CD4-positive, CD25-positive, alpha-beta regulatory T cell (primary cell): ENCODE data around the gene ST8SIA2. TPM values are rescaled to one million over a fixed set of nuclear protein-coding genes. Genes with fewer than 3 reads are reported as not detected.

Experiments used
- ATAC-seq, 2 donors: fragments of 150-1000 bp; cut with Tn5 transposase; one replicate each; pipeline ENCODE4 v1.10.0; 2021; ENCODE audit warnings: low read depth in 2 of 2, moderate number of reproducible peaks in 2 of 2, moderate library complexity in 1 of 2
- DNase-seq, 3 donors: peaks; one replicate each; pipeline versions ENCODE4 v3.0.0 to v3.0.0-alpha.2; 2012 to 2022; ENCODE audit warnings: mixed read lengths in 1 of 3
- H3K27ac ChIP-seq: one replicate; pipeline ENCODE4 v1.7.0; 2013; ENCODE audit warnings: mild to moderate bottlenecking, low read length; ENCODE audit not compliant: insufficient read depth, poor library complexity, severe bottlenecking
- H3K27me3 ChIP-seq: one replicate; pipeline ENCODE4 v1.7.0; 2013; ENCODE audit warnings: low read length; ENCODE audit not compliant: control insufficient read depth, insufficient read depth
- H3K36me3 ChIP-seq: one replicate; pipeline ENCODE4 v1.7.0; 2013; ENCODE audit warnings: mild to moderate bottlenecking, low read length, moderate library complexity; ENCODE audit not compliant: control insufficient read depth, insufficient read depth
- H3K4me1 ChIP-seq: 2 replicates; pipeline ENCODE4 v1.7.0; 2013; ENCODE audit warnings: mild to moderate bottlenecking, low read length; ENCODE audit not compliant: insufficient read depth, control insufficient read depth, poor library complexity, severe bottlenecking
- H3K4me3 ChIP-seq: one replicate; pipeline ENCODE4 v1.7.0; 2013; ENCODE audit warnings: low read depth, mild to moderate bottlenecking, low read length, moderate library complexity
- H3K9me3 ChIP-seq, 2 experiments: 1 replicate in 1 of 2; 2 replicates in 1 of 2; pipeline ENCODE4 v1.7.0; 2013; ENCODE audit warnings: low read length in 2 of 2, mild to moderate bottlenecking in 1 of 2, moderate library complexity in 1 of 2; ENCODE audit not compliant: control insufficient read depth in 2 of 2
- H3K27ac Mint-ChIP-seq, 3 donors: one replicate each; pipeline ENCODE4 v1.8.0; 2020 to 2022; ENCODE audit warnings: mild to moderate bottlenecking in 3 of 3, mixed read lengths in 3 of 3, moderate library complexity in 2 of 3
- H3K27me3 Mint-ChIP-seq: one replicate; pipeline ENCODE4 v1.8.0; 2022; ENCODE audit warnings: mild to moderate bottlenecking, mixed read lengths
- H3K36me3 Mint-ChIP-seq: one replicate; pipeline ENCODE4 v1.8.0; 2020; ENCODE audit warnings: mixed read lengths
- H3K4me1 Mint-ChIP-seq, 4 donors: one replicate each; pipeline ENCODE4 v1.8.0; 2020 to 2022; ENCODE audit warnings: mixed read lengths in 4 of 4, mild to moderate bottlenecking in 1 of 4
- H3K4me3 Mint-ChIP-seq, 4 donors: one replicate each; pipeline ENCODE4 v1.8.0; 2020 to 2022; ENCODE audit warnings: mild to moderate bottlenecking in 4 of 4, mixed read lengths in 4 of 4, moderate library complexity in 3 of 4
- H3K9me3 Mint-ChIP-seq, 7 donors: one replicate each; pipeline ENCODE4 v1.8.0; 2020 to 2022; ENCODE audit warnings: mixed read lengths in 7 of 7, mild to moderate bottlenecking in 3 of 7, moderate library complexity in 2 of 7
- polyA plus RNA-seq, 4 donors: library from polyadenylated mRNA; unstranded; fragments of 300-500 nt; fragmentation: Illumina TruSeq; gene quantifications; one replicate each; pipeline ENCODE4 v1.2.3, GENCODE V29; 2021
- total RNA-seq: library from RNA; stranded (reverse); gene quantifications from one replicate; pipeline ENCODE4 v1.2.3, GENCODE V29; 2022

Gene ST8SIA2
- total and polyA plus RNA-seq, 5 donors from 2014 or later = not detected

DNA sequence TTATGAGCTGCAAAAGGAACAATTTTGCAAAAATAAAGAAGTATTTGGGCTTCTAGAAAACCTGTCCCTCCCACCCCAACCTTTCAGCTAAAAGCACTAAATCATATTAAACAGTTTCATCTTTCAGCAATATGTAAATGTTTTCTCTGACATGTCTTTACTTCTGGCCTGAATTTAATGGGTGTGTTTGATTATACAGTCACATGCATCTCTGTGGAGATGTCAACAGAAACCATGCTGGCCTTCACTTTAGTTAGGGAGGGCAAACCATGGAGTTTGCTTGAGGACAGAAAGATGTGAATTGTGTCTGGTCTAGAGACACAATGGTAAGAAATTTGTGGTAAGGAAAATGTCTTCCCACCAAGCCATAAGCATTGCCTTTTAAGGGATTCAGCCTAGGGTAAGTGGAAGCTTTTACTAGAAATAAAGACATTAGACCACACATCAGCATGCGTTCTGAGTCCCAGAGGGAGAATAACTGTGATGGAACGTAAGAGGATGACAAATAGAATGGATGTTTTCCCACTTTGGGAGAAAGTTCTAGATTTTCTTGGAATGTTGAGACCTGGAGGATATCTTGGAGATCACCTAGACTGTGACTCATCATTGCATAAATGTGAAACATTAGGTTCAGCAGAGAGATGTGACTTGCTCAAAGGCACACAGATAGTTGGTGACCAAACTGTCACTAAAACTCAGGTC lies 68.9 kb downstream of the ST8SIA2 start:
- H3K4me3 Mint-ChIP-seq = no peak overlapping the region
- H3K9me3 ChIP-seq = no peaks in the 10 kb centered on the region
- no peak overlapping the region for H3K4me3 ChIP-seq
- H3K4me1 Mint-ChIP-seq = no peaks in the 10 kb centered on the region
- no peaks in the 10 kb centered on the region for H3K9me3 Mint-ChIP-seq
- DNase-seq (no peak), ATAC-seq (no peak)
- no peaks in the 10 kb centered on the region for H3K27me3 ChIP-seq
- H3K27me3 Mint-ChIP-seq = no peaks in the 10 kb centered on the region
- H3K27ac Mint-ChIP-seq = no peak overlapping the region
- no peak overlapping the region for H3K27ac ChIP-seq
- no peaks in the 10 kb centered on the region for H3K36me3 ChIP-seq
- H3K36me3 Mint-ChIP-seq = no peaks in the 10 kb centered on the region
- H3K4me1 ChIP-seq = no peaks in the 10 kb centered on the region

DNA sequence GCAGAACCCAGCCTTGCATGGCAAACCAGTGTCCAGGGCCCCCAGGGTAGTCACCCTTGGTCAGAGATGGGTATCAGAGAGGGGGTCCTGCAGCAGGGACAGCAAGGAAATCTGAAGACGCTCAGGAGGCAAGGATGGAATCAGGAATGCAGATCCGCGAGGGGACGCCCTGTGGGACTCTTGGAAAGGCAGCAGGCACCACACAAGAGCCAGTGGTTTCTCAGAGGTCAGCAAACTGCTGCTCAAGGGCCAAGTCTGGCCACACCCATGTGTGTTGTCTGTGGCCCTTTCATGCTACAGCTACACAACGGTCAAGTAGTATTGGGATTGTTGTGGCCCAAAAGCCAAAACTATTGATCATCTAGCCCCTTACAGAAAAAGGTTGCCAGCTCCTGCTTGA lies 69.7 kb downstream of the ST8SIA2 start:
- H3K27ac Mint-ChIP-seq = no peak overlapping the region
- H3K27me3 Mint-ChIP-seq = no peaks in the 10 kb centered on the region

DNA sequence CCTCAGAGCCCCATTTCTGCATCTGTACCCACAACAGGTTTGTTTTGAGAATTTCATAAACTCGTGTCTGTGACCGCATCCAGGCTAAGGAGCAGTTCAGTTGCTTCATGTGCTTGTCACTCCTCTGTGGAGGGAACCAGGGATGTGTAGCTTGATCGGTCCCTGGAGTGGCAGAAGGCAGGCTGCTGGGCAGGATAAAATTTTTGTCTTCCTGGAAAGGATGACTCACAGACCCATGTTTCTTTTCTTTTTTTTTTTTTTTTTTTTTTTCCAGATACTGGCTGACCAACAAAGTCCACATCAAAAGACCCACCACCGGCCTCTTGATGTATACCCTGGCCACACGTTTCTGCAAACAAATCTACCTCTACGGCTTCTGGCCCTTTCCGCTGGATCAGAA lies 70.1 kb downstream of the ST8SIA2 start:
- no peaks in the 10 kb centered on the region for H3K9me3 Mint-ChIP-seq
- no peak overlapping the region for H3K4me3 Mint-ChIP-seq

More for the DNA sequence above, 69.7 kb downstream of the ST8SIA2 start:
- H3K36me3 Mint-ChIP-seq = no peaks in the 10 kb centered on the region
- Histone ChIP-seq H3K9me3 (no peaks in the 10 kb centered on the region), H3K4me3 (no peak overlapping the region), H3K27ac (no peak overlapping the region), H3K36me3 (no peaks in the 10 kb centered on the region), H3K4me1 (no peaks in the 10 kb centered on the region), H3K27me3 (no peaks in the 10 kb centered on the region)
- DNase-seq (no peak), ATAC-seq (no peak)
- H3K9me3 Mint-ChIP-seq = no peaks in the 10 kb centered on the region
- H3K4me3 Mint-ChIP-seq = no peak overlapping the region
- no peaks in the 10 kb centered on the region for H3K4me1 Mint-ChIP-seq

DNA sequence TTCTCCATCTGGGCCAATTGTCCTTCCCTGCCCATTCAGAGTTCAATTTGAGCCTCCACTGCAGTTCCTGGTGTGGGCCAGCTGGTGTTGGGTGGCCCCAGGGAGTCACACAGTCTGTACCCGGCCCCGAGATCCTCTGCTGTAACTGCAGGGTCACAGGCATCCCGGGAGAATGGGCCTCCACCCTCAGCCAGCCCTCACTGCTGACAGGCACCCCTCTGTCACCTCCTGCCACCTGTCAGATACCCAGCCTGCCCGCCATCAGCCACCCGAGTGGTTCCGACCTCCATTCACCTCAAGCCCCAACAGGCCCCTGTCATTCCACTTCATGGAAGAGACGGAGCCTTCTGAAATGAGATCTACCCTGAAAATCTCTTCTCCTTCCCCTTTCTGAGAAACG lies 73.2 kb downstream of the ST8SIA2 start:
- Histone ChIP-seq H3K4me1 (no peaks in the 10 kb centered on the region), H3K27me3 (no peaks in the 10 kb centered on the region), H3K27ac (no peak overlapping the region), H3K9me3 (no peaks in the 10 kb centered on the region), H3K36me3 (no peaks in the 10 kb centered on the region), H3K4me3 (no peak overlapping the region)
- Mint-ChIP-seq H3K4me3 (no peak overlapping the region), H3K9me3 (no peaks in the 10 kb centered on the region), H3K27me3 (no peaks in the 10 kb centered on the region), H3K36me3 (no peaks in the 10 kb centered on the region), H3K4me1 (no peaks in the 10 kb centered on the region), H3K27ac (peak overlapping the region in 1 of 3 donors; percentile 20)
- ATAC-seq (no peak), DNase-seq (no peak)

More for the DNA sequence above, 70.1 kb downstream of the ST8SIA2 start:
- H3K27me3 ChIP-seq = no peaks in the 10 kb centered on the region
- no peaks in the 10 kb centered on the region for H3K4me1 Mint-ChIP-seq
- H3K27me3 Mint-ChIP-seq = no peaks in the 10 kb centered on the region
- no peak overlapping the region for H3K27ac ChIP-seq
- H3K4me3 ChIP-seq = no peak overlapping the region
- H3K27ac Mint-ChIP-seq = no peak overlapping the region
- H3K36me3 ChIP-seq = no peaks in the 10 kb centered on the region
- no peaks in the 10 kb centered on the region for H3K9me3 ChIP-seq
- H3K36me3 Mint-ChIP-seq = no peaks in the 10 kb centered on the region
- no peak for ATAC-seq
- no peaks in the 10 kb centered on the region for H3K4me1 ChIP-seq
- DNase-seq = no peak

DNA sequence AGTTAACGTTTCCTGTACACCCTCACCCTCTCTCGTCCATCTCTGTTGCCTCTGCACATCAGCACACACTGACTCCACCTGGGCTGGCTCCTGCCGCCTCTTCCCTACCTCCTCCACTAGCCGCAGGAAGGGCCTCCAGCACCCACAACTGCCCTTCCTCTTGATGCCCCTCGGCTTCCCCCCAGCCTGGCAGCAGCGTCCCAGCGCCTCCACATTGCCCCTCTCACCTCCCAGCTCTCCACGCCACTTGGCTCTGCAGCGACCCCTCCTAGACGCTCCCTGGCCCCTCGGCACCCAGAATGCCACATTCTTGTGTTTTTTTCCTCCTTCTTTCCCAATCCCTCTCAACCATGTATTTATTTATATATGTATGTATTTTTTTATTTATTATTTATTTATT lies 73.6 kb downstream of the ST8SIA2 start:
- no peak overlapping the region for H3K27ac ChIP-seq
- Mint-ChIP-seq H3K27ac (peak overlapping the region in 1 of 3 donors; percentile 21), H3K27me3 (no peaks in the 10 kb centered on the region), H3K9me3 (no peaks in the 10 kb centered on the region), H3K36me3 (no peaks in the 10 kb centered on the region), H3K4me3 (no peak overlapping the region), H3K4me1 (no peaks in the 10 kb centered on the region)
- no peaks in the 10 kb centered on the region for H3K36me3 ChIP-seq
- no peaks in the 10 kb centered on the region for H3K9me3 ChIP-seq
- H3K27me3 ChIP-seq = no peaks in the 10 kb centered on the region
- no peak for ATAC-seq
- no peak for DNase-seq
- H3K4me1 ChIP-seq = no peaks in the 10 kb centered on the region
- H3K4me3 ChIP-seq = no peak overlapping the region

DNA sequence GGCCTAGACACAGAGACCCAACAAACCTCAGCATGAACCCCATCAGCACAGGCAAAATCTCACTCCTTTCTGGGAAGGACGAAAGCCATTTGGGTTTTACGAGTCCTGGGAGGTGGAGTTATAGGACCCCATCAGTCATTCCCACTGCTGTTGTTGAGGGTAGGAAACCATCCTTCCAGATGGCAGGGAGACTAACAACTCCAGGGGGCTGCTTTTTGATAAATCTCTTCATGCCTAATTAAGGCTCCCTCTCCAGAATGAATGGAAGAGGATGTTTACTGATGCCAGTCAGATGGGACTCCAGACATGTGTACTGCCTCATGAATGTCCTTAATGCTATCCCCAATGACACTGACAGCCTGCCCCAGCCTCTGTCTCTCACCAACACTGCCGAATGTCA lies 75.3 kb downstream of the ST8SIA2 start:
- Histone ChIP-seq H3K4me1 (no peaks in the 10 kb centered on the region), H3K36me3 (no peaks in the 10 kb centered on the region), H3K27me3 (no peaks in the 10 kb centered on the region), H3K4me3 (no peak overlapping the region), H3K27ac (no peak overlapping the region), H3K9me3 (no peaks in the 10 kb centered on the region)
- DNase-seq (no peak), ATAC-seq (no peak)
- Mint-ChIP-seq H3K4me3 (no peak overlapping the region), H3K4me1 (no peaks in the 10 kb centered on the region), H3K9me3 (no peaks in the 10 kb centered on the region), H3K27ac (no peak overlapping the region), H3K27me3 (no peaks in the 10 kb centered on the region), H3K36me3 (no peaks in the 10 kb centered on the region)

DNA sequence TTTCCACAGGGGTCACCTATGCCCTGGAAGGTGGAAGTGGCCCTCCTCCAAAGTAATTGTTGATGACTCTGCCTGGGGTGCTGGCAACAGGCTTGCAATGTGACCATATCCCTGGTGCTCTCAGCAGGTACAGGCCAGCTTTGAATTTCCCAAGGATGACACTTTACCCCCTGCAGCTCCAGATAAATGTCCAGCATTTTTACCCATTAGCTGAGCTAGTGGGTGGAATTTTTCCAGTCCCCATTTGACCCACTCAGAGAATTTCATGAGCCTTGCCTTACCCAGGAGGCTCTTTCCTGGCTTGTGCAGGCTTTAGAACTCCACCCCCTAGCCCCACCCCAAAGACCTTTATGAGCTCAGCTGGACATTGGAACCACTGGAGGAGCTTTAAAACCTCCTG lies 77.6 kb downstream of the ST8SIA2 start:
- H3K9me3 Mint-ChIP-seq = no peaks in the 10 kb centered on the region
- no peak for ATAC-seq
- no peaks in the 10 kb centered on the region for H3K36me3 ChIP-seq
- H3K4me3 Mint-ChIP-seq = no peak overlapping the region
- no peaks in the 10 kb centered on the region for H3K4me1 ChIP-seq
- no peak overlapping the region for H3K27ac ChIP-seq
- no peaks in the 10 kb centered on the region for H3K9me3 ChIP-seq
- H3K36me3 Mint-ChIP-seq = no peaks in the 10 kb centered on the region
- H3K27me3 Mint-ChIP-seq = no peaks in the 10 kb centered on the region
- no peak overlapping the region for H3K27ac Mint-ChIP-seq
- DNase-seq = no peak
- no peaks in the 10 kb centered on the region for H3K4me1 Mint-ChIP-seq
- H3K27me3 ChIP-seq = no peaks in the 10 kb centered on the region
- H3K4me3 ChIP-seq = no peak overlapping the region

DNA sequence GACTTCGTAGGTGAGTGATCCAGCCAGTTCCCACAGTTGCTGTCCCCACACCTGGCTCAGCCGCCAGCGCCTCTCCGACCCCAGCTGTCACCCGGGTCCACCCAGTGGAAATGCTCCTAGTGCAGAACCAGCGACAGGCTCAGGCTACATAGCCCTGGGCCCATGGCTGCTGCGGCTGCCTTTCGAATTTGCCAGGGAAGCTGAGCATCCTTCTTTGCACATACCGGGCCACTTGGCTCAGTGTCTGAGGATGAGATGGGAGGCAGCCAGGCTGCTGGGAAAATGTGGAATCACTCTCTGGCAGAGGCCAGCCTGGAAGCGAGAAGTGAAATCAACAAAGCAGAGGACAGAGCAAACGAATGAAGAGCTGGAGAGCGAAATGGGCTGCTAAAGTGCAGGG lies 80.1 kb downstream of the ST8SIA2 start:
- no peak for ATAC-seq
- H3K4me1 ChIP-seq = no peaks in the 10 kb centered on the region
- no peaks in the 10 kb centered on the region for H3K9me3 Mint-ChIP-seq
- no peak overlapping the region for H3K27ac Mint-ChIP-seq
- H3K9me3 ChIP-seq = no peaks in the 10 kb centered on the region
- H3K27me3 ChIP-seq = no peaks in the 10 kb centered on the region
- no peaks in the 10 kb centered on the region for H3K27me3 Mint-ChIP-seq
- no peak for DNase-seq
- no peaks in the 10 kb centered on the region for H3K4me1 Mint-ChIP-seq
- H3K4me3 Mint-ChIP-seq = no peak overlapping the region
- H3K36me3 Mint-ChIP-seq = no peaks in the 10 kb centered on the region
- no peak overlapping the region for H3K4me3 ChIP-seq
- H3K36me3 ChIP-seq = no peaks in the 10 kb centered on the region
- H3K27ac ChIP-seq = no peak overlapping the region
